Chondrocyte (in vitro differentiated cells): ENCODE results near the gene BPIFB2. TPM values are rescaled to one million over a fixed set of nuclear protein-coding genes. Genes with fewer than 3 reads are reported as not detected.
A peak's percentile ranks its signal among the peaks of the same experiment; 100 is the strongest.

Source experiments
- DNase-seq: peaks from one replicate; pipeline ENCODE4 v3.0.0; 2021; ENCODE audit warnings: mixed read lengths, low spot score
- H3K27ac Mint-ChIP-seq: one replicate; pipeline ENCODE4 v1.8.0; 2021; ENCODE audit warnings: mild to moderate bottlenecking, moderate library complexity, mixed read lengths; ENCODE audit not compliant: unreplicated experiment
- H3K27me3 Mint-ChIP-seq: 2 replicates; pipeline ENCODE4 v1.8.0; 2021; ENCODE audit warnings: low read depth, mixed read lengths
- H3K36me3 Mint-ChIP-seq: 2 replicates; pipeline ENCODE4 v1.8.0; 2021; ENCODE audit warnings: low read depth, mixed read lengths
- H3K4me1 Mint-ChIP-seq: 2 replicates; pipeline ENCODE4 v1.8.0; 2021; ENCODE audit warnings: low read depth, mild to moderate bottlenecking, mixed read lengths
- H3K4me3 Mint-ChIP-seq: one replicate; pipeline ENCODE4 v1.8.0; 2021; ENCODE audit warnings: mild to moderate bottlenecking, moderate library complexity, mixed read lengths; ENCODE audit not compliant: unreplicated experiment
- H3K9me3 Mint-ChIP-seq: 2 replicates; pipeline ENCODE4 v1.8.0; 2021; ENCODE audit warnings: low read depth, mixed read lengths
- CTCF ChIP-seq: fragments of 200-600 bp; sonication (generic); IDR thresholded peaks from 2 replicates; pipeline ENCODE4 v1.5.0; 2021; ENCODE audit warnings: antibody characterized with exemption, mild to moderate bottlenecking, moderate library complexity
- total RNA-seq: library from RNA; stranded (reverse); gene quantifications from 3 replicates; pipeline ENCODE4 v1.2.1, GENCODE V29; 2021

The BPIFB2 gene
- total RNA-seq, 1 donor from 2014 or later: not detected

GRCh38 chr20:32995802-32996201 is 11.7 kb upstream of the BPIFB2 start:
- peaks cover 16% of the 10 kb centered on the region for H3K9me3 Mint-ChIP-seq
- no peaks in the 10 kb centered on the region for H3K4me1 Mint-ChIP-seq
- DNase-seq: no peak
- H3K27me3 Mint-ChIP-seq: peaks cover 32% of the 10 kb centered on the region
- peak; percentile 25 for TF ChIP-seq CTCF
- peaks cover 5% of the 10 kb centered on the region for H3K36me3 Mint-ChIP-seq
- no peak overlapping the region for H3K27ac Mint-ChIP-seq
- no peak overlapping the region for H3K4me3 Mint-ChIP-seq

- Mint-ChIP-seq H3K27me3 (peaks cover 30% of the 10 kb centered on the region), H3K4me1 (no peaks in the 10 kb centered on the region), H3K27ac (no peak overlapping the region), H3K36me3 (peaks cover 5% of the 10 kb centered on the region), H3K9me3 (peaks cover 16% of the 10 kb centered on the region), H3K4me3 (no peak overlapping the region)
- TF ChIP-seq CTCF: no peak
- no peak for DNase-seq
Measured at GRCh38 chr20:32997431-32997830, 10.1 kb upstream of the BPIFB2 start.

- H3K4me1 Mint-ChIP-seq: no peaks in the 10 kb centered on the region
- H3K4me3 Mint-ChIP-seq: no peak overlapping the region
- DNase-seq: peak; percentile 55
- no peak for TF ChIP-seq CTCF
- peaks cover 33% of the 10 kb centered on the region for H3K27me3 Mint-ChIP-seq
- peaks cover 11% of the 10 kb centered on the region for H3K9me3 Mint-ChIP-seq
- peaks cover 2% of the 10 kb centered on the region for H3K36me3 Mint-ChIP-seq
- no peak overlapping the region for H3K27ac Mint-ChIP-seq
Measured at GRCh38 chr20:32999603-33000250, 7.8 kb upstream of the BPIFB2 start.

- peaks cover 5% of the 10 kb centered on the region for H3K9me3 Mint-ChIP-seq
- no peak for TF ChIP-seq CTCF
- H3K27ac Mint-ChIP-seq: no peak overlapping the region
- no peak overlapping the region for H3K4me3 Mint-ChIP-seq
- no peaks in the 10 kb centered on the region for H3K36me3 Mint-ChIP-seq
- DNase-seq: peak; percentile 59
- H3K4me1 Mint-ChIP-seq: no peaks in the 10 kb centered on the region
- H3K27me3 Mint-ChIP-seq: peaks cover 30% of the 10 kb centered on the region
Measured at GRCh38 chr20:33000802-33001466, 6.6 kb upstream of the BPIFB2 start.

GRCh38 chr20:33002087-33002808 is 5.3 kb upstream of the BPIFB2 start:
- peaks cover 5% of the 10 kb centered on the region for H3K9me3 Mint-ChIP-seq
- no peaks in the 10 kb centered on the region for H3K4me1 Mint-ChIP-seq
- peaks cover 30% of the 10 kb centered on the region for H3K27me3 Mint-ChIP-seq
- DNase-seq: no peak
- H3K4me3 Mint-ChIP-seq: no peak overlapping the region
- no peak for TF ChIP-seq CTCF
- no peaks in the 10 kb centered on the region for H3K36me3 Mint-ChIP-seq
- no peak overlapping the region for H3K27ac Mint-ChIP-seq
